Activated CD8-positive, alpha-beta memory T cell treated with anti-CD3 and anti-CD28 coated beads for 4 hours (primary cell): ENCODE results near the gene NSUN4.

Source experiments
- DNase-seq, 2 donors: peaks; one replicate each; pipeline ENCODE4 v3.0.0-alpha.2; 2020; ENCODE audit warnings: low read depth in 2 of 2

Gene NSUN4

GRCh38 chr1:46405724-46406123, 65.1 kb downstream of the NSUN4 start:
- no peak for DNase-seq

- DNase-seq = no peak
These were observed 66.4 kb downstream of the NSUN4 start for GRCh38 chr1:46406881-46407608.

GRCh38 chr1:46407636-46408035, 67.0 kb downstream of the NSUN4 start:
- DNase-seq = no peak

GRCh38 chr1:46408356-46409062, 67.9 kb downstream of the NSUN4 start:
- DNase-seq = no peak

GRCh38 chr1:46409063-46409372, 68.4 kb downstream of the NSUN4 start:
- no peak for DNase-seq

- no peak for DNase-seq
These were observed 69.8 kb downstream of the NSUN4 start for GRCh38 chr1:46410156-46411009.

- DNase-seq = no peak
These were observed 70.4 kb downstream of the NSUN4 start for GRCh38 chr1:46411010-46411405.
